Measurements from ENCODE around the gene PRR14. TPM values are rescaled to one million over a fixed set of nuclear protein-coding genes. Genes with fewer than 3 reads are reported as not detected.
"Not testable (repeated sequence)": the region's sequence is repeated elsewhere in the genome, so short reads cannot be mapped to it uniquely, and the experiment has no call there.

Gene PRR14
- total RNA-seq, 3 donors from 2014 or later, result 21.3 to 30.2 (median 26.9) TPM

DNA sequence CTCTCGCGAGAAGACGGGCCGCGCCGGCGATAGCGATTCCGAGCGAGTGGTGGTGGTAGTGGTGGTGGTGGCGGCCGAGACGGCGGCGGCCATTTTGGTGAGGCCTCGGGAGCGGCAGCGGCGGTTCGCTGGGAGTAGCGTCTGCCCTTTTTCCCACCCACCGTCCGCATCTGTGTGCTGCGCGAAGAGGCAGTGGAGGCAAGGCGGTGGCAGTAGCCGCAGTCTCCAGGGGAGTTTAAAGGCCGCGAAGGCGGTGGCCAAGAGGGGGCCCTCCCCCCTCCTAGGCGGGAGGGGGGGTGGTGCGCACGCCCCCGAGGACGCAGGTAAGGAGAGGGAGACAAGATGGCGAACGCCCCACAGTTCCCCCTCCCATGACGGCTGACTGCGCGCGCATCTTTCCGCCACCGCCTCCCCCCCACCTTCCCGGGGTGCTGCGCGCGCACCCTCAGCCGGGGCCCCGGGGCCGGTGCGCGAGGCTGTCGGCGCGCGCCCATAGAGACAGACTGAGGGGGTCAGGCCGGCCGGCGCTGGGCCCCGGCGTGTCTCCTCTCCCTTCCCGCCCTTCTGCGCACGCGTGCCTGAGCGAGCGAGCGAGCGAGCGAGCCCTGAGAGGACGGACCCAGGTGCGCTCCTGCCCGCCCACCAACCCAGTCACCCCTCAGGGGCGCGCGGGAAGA, 47.5 kb downstream of the PRR14 start:
- peak; percentile 98 to 99 for DNase-seq (ENCODE audit: low spot score in 2 of 2)
- Histone ChIP-seq H3K4me3 (peak overlapping the region; percentile 71 to 86 (median 77)), H3K36me3 (no peaks in the 10 kb centered on the region), H3K27ac (peak overlapping the region; percentile 99 to 100), H3K9me3 (no peaks in the 10 kb centered on the region), H3K27me3 (no peaks in the 10 kb centered on the region), H3K4me1 (peaks cover 0 to 19% of the 10 kb centered on the region in 2 donors)
- TF ChIP-seq POLR2A (IDR thresholded peaks at IDR 0.05) (peak; percentile 24), POLR2AphosphoS5 (IDR thresholded peaks at IDR 0.05) (peak; percentile 90 to 99 (median 96))
- TF ChIP-seq, protein P1, sequence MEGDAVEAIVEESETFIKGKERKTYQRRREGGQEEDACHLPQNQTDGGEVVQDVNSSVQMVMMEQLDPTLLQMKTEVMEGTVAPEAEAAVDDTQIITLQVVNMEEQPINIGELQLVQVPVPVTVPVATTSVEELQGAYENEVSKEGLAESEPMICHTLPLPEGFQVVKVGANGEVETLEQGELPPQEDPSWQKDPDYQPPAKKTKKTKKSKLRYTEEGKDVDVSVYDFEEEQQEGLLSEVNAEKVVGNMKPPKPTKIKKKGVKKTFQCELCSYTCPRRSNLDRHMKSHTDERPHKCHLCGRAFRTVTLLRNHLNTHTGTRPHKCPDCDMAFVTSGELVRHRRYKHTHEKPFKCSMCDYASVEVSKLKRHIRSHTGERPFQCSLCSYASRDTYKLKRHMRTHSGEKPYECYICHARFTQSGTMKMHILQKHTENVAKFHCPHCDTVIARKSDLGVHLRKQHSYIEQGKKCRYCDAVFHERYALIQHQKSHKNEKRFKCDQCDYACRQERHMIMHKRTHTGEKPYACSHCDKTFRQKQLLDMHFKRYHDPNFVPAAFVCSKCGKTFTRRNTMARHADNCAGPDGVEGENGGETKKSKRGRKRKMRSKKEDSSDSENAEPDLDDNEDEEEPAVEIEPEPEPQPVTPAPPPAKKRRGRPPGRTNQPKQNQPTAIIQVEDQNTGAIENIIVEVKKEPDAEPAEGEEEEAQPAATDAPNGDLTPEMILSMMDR (IDR thresholded peaks at IDR 0.05), result no peak
- intact Hi-C loops (cut with DNase I; ENCODE audit: low total_unique reads), result no loop called here

DNA sequence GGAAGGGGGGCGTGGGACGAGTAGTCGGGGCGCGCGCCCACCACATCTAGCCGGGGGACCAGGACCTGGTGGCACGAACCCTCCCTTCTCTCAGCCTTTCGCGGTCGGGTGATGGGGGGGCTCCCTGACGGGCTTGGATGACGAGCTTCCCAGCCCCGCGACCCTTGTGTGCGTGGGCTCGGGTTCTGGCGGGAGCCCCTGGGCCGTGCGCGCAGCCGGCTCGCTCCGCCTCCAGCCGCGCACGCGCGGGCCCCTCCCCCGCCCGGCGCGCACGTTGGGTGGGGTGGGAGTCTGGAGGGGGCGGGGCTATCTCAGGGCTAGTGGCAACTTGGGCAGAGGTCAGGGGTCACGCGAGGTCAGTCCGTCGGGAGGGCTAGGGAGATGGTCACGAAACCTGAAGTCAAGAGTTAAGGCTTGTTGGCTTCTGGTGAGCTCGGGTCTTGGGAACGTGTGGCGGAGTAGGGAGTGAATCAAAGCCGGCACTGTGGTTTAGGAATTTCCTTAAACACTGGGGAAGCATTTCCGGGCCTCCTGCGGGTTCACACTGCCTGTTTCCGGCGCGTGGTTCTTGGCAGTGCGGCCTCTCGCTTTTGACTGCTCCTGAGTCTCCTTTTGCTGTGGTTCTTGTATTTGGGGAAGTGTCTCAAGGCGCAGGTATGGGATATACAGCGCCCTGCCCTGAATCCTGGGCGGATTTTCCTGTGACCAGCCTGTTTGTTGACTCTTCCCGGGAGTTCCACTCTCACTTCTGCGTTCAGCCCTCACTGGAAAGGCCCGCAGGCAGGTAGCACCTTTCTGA, 48.3 kb downstream of the PRR14 start, which contains the start of gene SRCAP:
Gene SRCAP (plus strand): TSS at position 356 of the 799 bp plus-strand sequence. CDS start 1,654 bp downstream, outside the sequence.
- Histone ChIP-seq H3K4me3 (peak within 1 kb of the TSS; percentile 71 to 86 (median 77)), H3K9me3 (no peaks in the 10 kb centered on the region), H3K27me3 (no peaks in the 10 kb centered on the region), H3K4me1 (peaks cover 0 to 19% of the 10 kb centered on the region in 2 donors), H3K36me3 (no peaks in the 10 kb centered on the region), H3K27ac (peak within 1 kb of the TSS; percentile 99 to 100)
- TF ChIP-seq POLR2A (IDR thresholded peaks at IDR 0.05), result no peak
- peak; percentile 30 to 54 (median 42) for TF ChIP-seq POLR2AphosphoS5 (IDR thresholded peaks at IDR 0.05)
- DNase-seq (ENCODE audit: low spot score in 2 of 2), result peak; percentile 70 to 75
- intact Hi-C loops (cut with DNase I; ENCODE audit: low total_unique reads), result no loop called here

DNA sequence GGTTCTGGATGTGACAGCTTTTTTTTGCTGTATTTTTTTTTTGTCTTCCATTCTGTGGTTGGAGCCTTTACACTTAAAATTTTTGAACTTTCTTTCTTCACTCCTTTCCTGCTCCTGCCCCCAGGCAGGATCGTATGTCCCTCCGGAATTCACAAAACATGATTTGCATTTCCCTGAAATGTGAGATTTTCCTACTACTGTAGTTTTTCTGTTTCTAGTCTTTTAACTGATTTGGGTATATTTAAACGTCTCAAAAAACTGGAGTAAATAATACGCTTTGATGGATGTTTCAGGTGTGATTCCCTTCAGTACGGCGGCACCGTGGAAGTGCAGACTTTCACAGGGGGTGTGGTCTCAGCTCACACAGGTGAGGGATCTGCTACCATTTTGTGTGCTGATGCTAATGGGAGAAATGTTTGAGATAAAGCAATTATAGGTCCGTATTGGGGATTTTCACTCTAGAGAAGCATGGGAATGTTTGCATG, 48.9 kb downstream of the PRR14 start:
- peak overlapping the region; percentile 71 to 86 (median 77) for H3K4me3 ChIP-seq
- H3K27ac ChIP-seq, result peak overlapping the region; percentile 99 to 100
- DNase-seq (ENCODE audit: low spot score in 2 of 2), result no peak
- H3K36me3 ChIP-seq, result no peaks in the 10 kb centered on the region
- H3K27me3 ChIP-seq, result no peaks in the 10 kb centered on the region
- TF ChIP-seq POLR2A (IDR thresholded peaks at IDR 0.05), result no peak
- TF ChIP-seq, protein P1 (IDR thresholded peaks at IDR 0.05), result no peak
- no peak for TF ChIP-seq POLR2AphosphoS5 (IDR thresholded peaks at IDR 0.05)
- intact Hi-C loops (cut with DNase I; ENCODE audit: low total_unique reads), result no loop called here
- no peaks in the 10 kb centered on the region for H3K9me3 ChIP-seq
- H3K4me1 ChIP-seq, result peaks cover 0 to 19% of the 10 kb centered on the region in 2 donors

DNA sequence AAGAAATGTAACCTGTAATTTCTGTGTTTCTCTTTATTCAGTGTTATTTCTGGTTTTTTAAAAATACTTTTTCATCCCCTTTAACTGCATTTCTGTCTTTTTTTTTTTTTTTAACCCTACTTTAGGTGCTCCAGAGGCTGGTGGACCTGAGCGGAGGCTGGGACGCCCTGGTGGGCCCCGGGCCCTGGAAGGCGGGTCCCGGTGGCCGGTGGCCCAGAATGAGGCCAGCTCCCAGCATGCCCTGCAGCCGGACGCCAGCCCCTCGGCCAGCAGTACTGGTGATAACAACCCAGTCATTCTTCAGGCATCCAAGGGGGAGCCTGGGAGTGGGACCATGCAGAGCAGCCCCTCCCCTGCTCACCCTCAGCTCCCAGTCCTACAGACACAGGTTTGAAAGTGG, 49.7 kb downstream of the PRR14 start:
- H3K36me3 ChIP-seq, result no peaks in the 10 kb centered on the region
- H3K9me3 ChIP-seq, result no peaks in the 10 kb centered on the region
- H3K27me3 ChIP-seq, result no peaks in the 10 kb centered on the region
- no peak for TF ChIP-seq POLR2AphosphoS5 (IDR thresholded peaks at IDR 0.05)
- TF ChIP-seq, protein P1 (IDR thresholded peaks at IDR 0.05), result no peak
- no peak for TF ChIP-seq POLR2A (IDR thresholded peaks at IDR 0.05)
- no peak overlapping the region for H3K4me3 ChIP-seq
- intact Hi-C loops (cut with DNase I; ENCODE audit: low total_unique reads), result no loop called here
- no peak for DNase-seq (ENCODE audit: low spot score in 2 of 2)
- H3K27ac ChIP-seq, result peak overlapping the region in 1 of 2 donors; percentile 33
- peaks cover 0 to 19% of the 10 kb centered on the region in 2 donors for H3K4me1 ChIP-seq

DNA sequence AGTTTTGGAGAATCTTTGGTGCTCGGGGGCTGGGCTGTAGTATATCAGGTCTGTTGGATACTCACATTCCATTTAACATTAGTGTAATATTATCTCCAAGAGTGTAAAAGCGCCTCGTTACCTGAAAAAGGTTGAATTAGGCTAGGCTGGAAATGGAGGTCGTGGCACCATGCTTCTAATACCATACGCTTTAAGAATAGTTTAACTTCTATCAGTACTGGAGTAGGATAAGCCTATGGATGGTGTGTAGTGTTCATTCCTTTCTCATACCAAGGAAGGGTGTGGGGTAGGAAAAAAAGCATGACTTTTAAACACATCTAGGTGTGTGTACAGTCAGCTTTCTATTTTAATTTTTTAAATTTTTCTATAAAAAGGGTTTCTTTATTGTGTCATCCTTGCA, 50.2 kb downstream of the PRR14 start:
- Histone ChIP-seq H3K27me3 (no peaks in the 10 kb centered on the region), H3K36me3 (peaks cover 2% of the 10 kb centered on the region), H3K27ac (peak overlapping the region in 1 of 2 donors; percentile 33), H3K9me3 (no peaks in the 10 kb centered on the region), H3K4me3 (no peak overlapping the region), H3K4me1 (peaks cover 0 to 19% of the 10 kb centered on the region in 2 donors)
- intact Hi-C loops (cut with DNase I; ENCODE audit: low total_unique reads), result no loop called here
- no peak for DNase-seq (ENCODE audit: low spot score in 2 of 2)
- TF ChIP-seq POLR2AphosphoS5 (IDR thresholded peaks at IDR 0.05) (no peak), POLR2A (IDR thresholded peaks at IDR 0.05) (no peak)
- TF ChIP-seq, protein P1 (IDR thresholded peaks at IDR 0.05), result no peak

DNA sequence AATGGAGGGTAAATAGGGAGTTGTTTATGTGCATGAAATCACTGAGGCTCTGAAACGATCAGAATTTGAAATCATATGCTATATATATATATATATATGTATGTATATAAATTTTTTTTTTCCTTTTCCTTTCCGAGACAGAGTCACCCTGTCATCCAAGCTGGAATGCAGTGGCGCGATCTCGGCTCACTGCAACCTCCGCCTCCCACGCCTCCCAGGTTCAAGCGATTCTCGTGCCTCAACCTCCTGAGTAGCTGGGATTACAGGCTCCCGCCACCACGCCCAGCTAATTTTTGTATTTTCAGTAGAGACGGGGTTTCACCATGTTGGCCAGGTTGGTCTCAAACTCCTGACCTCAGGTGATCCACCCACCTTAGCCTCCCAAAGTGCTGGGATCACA, 52.3 kb downstream of the PRR14 start:
- H3K4me3 ChIP-seq; H3K36me3 ChIP-seq; H3K9me3 ChIP-seq; H3K27ac ChIP-seq; DNase-seq (ENCODE audit: low spot score in 2 of 2); H3K27me3 ChIP-seq; intact Hi-C loops (cut with DNase I; ENCODE audit: low total_unique reads): not testable (repeated sequence)
- peaks cover 0 to 13% of the 10 kb centered on the region in 2 donors for H3K4me1 ChIP-seq
